ENCODE data around the gene ADAM12. TPM values are rescaled to one million over a fixed set of nuclear protein-coding genes. Genes with fewer than 3 reads are reported as not detected.

Gene ADAM12
- total and polyA plus RNA-seq, 10 donors, result 0.51 to 7.0 (median 1.0) TPM

DNA sequence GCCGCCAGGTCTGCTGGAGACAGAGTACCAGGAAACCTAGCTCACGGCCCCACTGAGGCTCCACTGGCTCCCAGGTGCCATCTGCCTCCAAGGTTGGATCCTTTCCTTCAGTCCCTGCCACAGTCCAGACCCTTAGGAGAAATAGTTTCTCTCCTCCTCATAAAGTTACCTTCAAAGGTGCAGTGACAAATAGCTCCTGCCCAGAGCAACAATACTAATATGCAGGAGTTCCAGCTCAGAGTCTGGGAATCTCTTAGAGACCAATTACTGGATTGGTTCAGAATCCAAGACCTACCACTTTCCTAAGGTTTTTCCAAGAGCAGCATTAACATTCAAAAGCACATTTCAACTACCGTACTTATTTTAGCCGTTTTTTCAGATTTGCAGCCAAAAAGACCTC is 41.0 kb upstream of the ADAM12 start:
- no peak for DNase-seq
- Histone ChIP-seq H3K36me3 (no peaks in the 10 kb centered on the region), H3K27me3 (replicated peaks in 1 of 7) (peaks cover 0 to 19% (median 0%) of the 10 kb centered on the region in 7 donors), H3K27ac (no peak overlapping the region), H3K4me3 (no peak overlapping the region), H3K4me1 (peaks cover 0 to 4% (median 0%) of the 10 kb centered on the region in 6 donors), H3K9me3 (peaks cover 0 to 14% (median 5%) of the 10 kb centered on the region in 8 donors)
- intact Hi-C loops (cut with DNase I; ENCODE audit: low total_unique reads), result no loop called here
- TF ChIP-seq POLR2A (IDR thresholded peaks at IDR 0.05) (no peak), CTCF (IDR thresholded peaks at IDR 0.05 in 8 of 11, conservative IDR thresholded peaks at IDR 0.05 in 3 of 11) (no peak), POLR2AphosphoS5 (IDR thresholded peaks at IDR 0.05) (no peak)
- WGBS, 5 donors, result 77 to 88% (median 87%) methylated on average over 4 of the region's 4 CpGs

GRCh38 chr10:126425489-126426065 is 37.3 kb upstream of the ADAM12 start:
- Histone ChIP-seq H3K4me3 (no peak overlapping the region), H3K27ac (no peak overlapping the region), H3K27me3 (replicated peaks in 1 of 7) (peaks cover 0 to 23% (median 0%) of the 10 kb centered on the region in 7 donors), H3K4me1 (peaks cover 0 to 4% (median 0%) of the 10 kb centered on the region in 6 donors), H3K9me3 (peaks cover 0 to 33% (median 20%) of the 10 kb centered on the region in 8 donors), H3K36me3 (no peaks in the 10 kb centered on the region)
- no peak for DNase-seq
- TF ChIP-seq POLR2AphosphoS5 (IDR thresholded peaks at IDR 0.05), result no peak
- TF ChIP-seq POLR2A (IDR thresholded peaks at IDR 0.05), result no peak
- no peak for TF ChIP-seq CTCF (IDR thresholded peaks at IDR 0.05 in 8 of 11, conservative IDR thresholded peaks at IDR 0.05 in 3 of 11)
- intact Hi-C loops (cut with DNase I; ENCODE audit: low total_unique reads), result no loop called here
- WGBS, 5 donors, result 29 to 40% (median 34%) methylated on average over 8 of the region's 8 CpGs

DNA sequence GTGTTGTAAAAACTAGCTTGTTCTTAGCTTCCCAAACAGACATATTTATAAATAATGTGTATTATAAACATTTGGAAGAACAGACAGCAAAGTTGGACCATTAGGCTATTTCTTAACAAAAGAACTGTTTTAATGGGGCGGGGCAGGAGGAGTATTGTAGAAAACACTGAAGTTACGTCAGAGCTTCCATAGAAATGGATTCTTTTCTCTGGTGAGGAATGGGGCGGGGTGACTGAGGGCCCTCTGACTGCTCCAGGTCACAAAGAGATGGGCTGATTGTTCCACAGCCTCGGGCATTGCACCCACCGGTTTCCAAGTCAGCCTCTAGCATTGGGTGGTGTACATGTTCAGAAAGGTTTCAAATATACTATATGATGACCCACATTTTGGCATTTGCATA is 36.8 kb upstream of the ADAM12 start:
- Histone ChIP-seq H3K4me1 (peaks cover 0 to 4% (median 0%) of the 10 kb centered on the region in 6 donors), H3K4me3 (no peak overlapping the region), H3K9me3 (peaks cover 0 to 33% (median 20%) of the 10 kb centered on the region in 8 donors), H3K27ac (no peak overlapping the region), H3K27me3 (replicated peaks in 1 of 7) (peaks cover 0 to 23% (median 0%) of the 10 kb centered on the region in 7 donors), H3K36me3 (no peaks in the 10 kb centered on the region)
- intact Hi-C loops (cut with DNase I; ENCODE audit: low total_unique reads), result no loop called here
- no peak for TF ChIP-seq POLR2A (IDR thresholded peaks at IDR 0.05)
- TF ChIP-seq POLR2AphosphoS5 (IDR thresholded peaks at IDR 0.05), result no peak
- TF ChIP-seq CTCF (IDR thresholded peaks at IDR 0.05 in 8 of 11, conservative IDR thresholded peaks at IDR 0.05 in 3 of 11), result no peak
- 81 to 88% (median 84%) methylated on average over 5 of the region's 5 CpGs for WGBS, 5 donors
- no peak for DNase-seq

GRCh38 chr10:126423732-126424491 is 35.6 kb upstream of the ADAM12 start:
- intact Hi-C loops (cut with DNase I; ENCODE audit: low total_unique reads), result no loop called here
- no peak overlapping the region for H3K4me3 ChIP-seq
- WGBS, 5 donors, result 78 to 96% (median 90%) methylated on average over 6 of the region's 6 CpGs
- no peak for DNase-seq
- H3K9me3 ChIP-seq, result peaks cover 0 to 42% (median 23%) of the 10 kb centered on the region in 8 donors
- H3K4me1 ChIP-seq, result peaks cover 0 to 4% (median 0%) of the 10 kb centered on the region in 6 donors
- TF ChIP-seq CTCF (IDR thresholded peaks at IDR 0.05 in 8 of 11, conservative IDR thresholded peaks at IDR 0.05 in 3 of 11) (no peak), POLR2AphosphoS5 (IDR thresholded peaks at IDR 0.05) (no peak), POLR2A (IDR thresholded peaks at IDR 0.05) (no peak)
- H3K27me3 ChIP-seq (replicated peaks in 1 of 7), result peaks cover 0 to 32% (median 0%) of the 10 kb centered on the region in 7 donors
- no peaks in the 10 kb centered on the region for H3K36me3 ChIP-seq
- no peak overlapping the region for H3K27ac ChIP-seq

Measured in spleen (tissue), 11 donors.